GM11168 (cell line): ENCODE measurements around the gene EBF4.

Experiments used
- in situ Hi-C: fragments of 300-500 bp; cut with MboI; formaldehyde crosslinking; loops from one replicate; pipeline ENCODE4 v1.12.0; 2022; ENCODE audit warnings: low sequenced_read_pairs; ENCODE audit not compliant: unreplicated experiment

EBF4 gene

DNA sequence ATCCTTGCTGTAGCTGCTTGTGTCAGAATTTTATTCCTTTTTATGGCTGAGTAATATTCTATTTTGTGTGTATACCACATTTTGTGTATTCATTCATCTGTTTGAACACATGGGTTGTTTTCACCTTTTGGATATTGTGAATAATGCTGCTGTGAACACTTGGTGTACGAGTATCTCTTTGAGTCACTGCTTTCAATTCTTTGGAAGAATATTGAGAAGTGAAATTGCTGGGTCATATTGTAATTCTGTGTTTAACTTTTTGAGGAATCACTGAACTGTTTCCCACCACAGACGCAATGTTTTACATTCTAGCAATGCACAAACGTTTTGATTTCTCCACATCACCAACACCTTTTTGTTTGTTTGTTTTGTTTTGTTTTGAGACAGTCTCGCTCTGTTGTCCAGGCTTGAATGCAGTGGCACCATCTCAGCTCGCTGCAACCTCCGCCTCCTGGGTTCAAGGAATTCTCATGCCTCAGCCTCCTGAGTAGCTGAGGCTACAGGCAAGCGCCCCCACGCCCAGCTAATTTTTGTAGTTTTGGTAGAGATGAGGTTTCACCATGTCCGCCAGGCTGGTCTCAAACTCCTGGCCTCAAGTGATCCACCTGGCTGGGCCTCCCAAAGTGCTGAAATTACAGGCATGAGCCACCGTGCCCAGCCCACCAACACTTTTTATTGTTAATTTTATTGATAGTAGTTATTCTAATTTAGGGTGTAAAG lies 86.2 kb downstream of the EBF4 start:
- in situ Hi-C loops: no loop called here

DNA sequence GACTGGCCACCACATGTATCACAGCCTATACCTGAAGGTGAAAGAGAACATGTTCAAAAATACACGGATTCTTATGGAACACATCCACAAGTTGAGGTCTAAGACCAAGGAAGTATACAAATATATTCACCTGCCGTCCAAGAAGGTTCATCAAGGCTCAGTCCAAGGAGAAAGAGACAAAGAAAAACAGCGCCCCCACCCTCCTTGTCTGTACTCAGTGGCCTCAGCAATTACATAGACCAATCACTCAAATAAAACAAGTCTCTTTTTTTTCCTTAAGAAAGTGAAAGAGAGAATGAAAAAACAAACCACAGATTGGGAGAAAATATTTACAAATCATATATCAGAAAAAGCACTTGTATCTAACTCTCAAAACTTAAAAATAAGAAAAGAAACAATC lies 88.4 kb downstream of the EBF4 start:
- in situ Hi-C loops: no loop called here

DNA sequence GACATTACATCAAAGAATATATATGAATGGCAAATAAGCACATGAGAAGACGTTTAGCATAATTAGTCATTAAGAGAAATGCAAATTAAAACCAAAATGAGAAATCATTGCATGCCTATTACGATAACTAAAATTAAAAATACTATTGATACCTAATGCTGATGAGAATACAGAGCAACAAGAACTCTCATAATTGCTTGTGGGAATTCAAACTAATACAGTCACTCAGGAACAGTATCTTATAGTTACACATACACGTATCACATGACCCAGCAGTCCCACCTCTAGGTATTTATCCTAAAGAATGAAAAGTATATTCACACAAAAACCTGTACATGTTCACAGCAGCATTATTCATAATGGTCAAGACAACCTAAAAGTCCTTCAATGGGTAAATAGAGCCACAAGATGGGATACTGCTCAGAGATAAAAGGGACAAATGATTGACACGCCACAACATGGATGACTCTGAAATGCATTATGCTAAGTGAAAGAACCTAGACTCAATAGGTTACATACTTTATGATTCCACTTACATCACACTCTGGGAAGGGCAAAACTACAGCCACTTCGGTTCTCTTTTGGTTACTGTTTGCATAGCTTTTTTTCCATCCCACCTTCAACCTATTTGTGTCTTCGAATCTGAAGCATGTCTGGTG lies 91.5 kb downstream of the EBF4 start:
- in situ Hi-C loops: no loop called here

DNA sequence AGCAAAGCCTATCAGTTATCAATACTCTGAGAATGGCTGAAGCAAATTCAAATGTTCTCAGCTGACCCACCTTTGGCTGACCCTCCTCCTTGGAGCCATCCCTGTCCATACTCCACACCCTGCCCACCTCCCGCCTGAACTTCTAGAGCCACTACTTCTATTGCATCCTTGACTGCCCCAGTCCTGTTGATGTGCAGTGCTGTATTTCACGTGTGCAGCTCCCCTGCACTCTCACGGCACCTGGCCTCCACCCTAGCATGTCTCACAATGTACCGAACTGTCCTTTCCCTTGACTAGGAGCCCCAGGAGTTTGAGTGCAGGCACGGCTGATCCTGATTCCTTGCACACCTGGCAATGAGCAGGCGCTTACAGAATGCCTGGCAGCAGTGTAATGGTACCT lies 100.9 kb downstream of the EBF4 start:
- in situ Hi-C loops: no loop called here

DNA sequence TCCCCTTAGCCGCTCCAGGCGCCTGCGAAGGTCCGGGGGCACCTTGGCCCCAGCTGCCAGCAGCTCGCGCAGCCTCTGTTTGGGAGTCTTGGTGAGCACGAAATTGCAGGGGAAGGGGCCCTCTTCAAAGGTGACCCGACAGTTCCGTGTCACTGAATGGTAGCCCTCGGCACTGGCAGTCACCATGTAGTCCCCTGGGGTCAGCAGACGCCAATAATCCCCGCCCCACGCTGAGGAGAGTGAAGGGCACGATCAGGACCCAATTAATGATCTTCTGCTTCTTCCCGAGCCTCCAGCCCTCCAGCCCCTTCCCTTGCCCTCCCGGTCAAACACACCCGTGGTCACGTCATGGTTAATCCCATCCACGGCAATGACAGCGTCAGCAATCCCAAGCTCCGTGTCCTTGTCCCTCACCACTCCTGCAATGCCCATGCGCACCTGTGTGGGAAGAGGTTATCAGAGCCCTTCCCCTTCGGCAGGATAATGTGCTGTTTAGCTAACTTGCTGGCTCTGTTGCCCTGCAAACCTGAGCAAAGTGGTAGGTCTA lies 101.7 kb downstream of the EBF4 start:
- in situ Hi-C loops: no loop called here

DNA sequence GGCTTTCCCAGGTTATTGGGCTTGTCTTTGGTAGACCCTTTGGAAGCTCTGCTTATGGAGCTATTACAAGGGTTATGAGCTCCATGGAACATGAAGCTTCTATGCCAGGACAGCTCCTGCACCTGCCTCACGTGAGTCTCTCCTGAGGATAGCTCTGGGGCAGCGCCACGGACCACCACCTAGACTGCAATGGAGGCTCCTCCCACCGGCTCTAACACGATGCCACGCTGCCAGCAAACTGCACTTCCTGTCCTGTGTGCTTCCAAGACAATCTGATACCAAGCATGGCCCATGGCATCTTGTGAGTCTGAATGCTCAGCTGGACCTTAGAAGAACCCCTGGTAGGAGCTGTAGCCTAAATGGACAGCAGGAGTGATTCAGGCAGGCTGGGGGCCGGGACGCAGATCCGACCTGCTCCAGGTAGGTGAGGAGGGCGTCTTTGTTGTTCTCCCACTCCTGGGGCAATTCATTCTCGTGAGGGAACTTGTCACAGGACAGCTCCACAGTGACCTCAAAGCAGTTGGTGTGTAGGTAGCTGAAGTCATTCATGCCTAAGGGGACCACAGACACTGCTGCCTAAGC lies 102.4 kb downstream of the EBF4 start:
- in situ Hi-C loops: no loop called here

DNA sequence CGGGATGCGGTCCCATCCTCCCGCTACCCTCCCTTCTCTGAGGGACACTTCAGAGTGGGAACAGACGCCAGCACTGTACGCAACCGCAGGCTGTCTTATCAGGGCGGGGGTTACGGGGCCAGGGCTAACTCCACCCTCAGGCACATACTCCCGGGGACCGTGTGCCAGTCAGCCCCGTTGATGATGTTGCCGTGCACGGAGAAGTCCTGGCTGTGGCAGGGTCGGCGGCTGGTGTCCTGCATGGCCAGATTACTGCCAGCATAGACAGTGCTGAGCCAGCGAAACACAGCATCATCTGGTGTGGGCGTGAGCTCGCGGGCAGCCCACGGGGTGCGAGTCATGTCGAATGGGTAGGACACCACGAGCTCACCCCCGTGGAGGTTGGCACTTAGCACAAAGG lies 102.9 kb downstream of the EBF4 start:
- in situ Hi-C loops: no loop called here

DNA sequence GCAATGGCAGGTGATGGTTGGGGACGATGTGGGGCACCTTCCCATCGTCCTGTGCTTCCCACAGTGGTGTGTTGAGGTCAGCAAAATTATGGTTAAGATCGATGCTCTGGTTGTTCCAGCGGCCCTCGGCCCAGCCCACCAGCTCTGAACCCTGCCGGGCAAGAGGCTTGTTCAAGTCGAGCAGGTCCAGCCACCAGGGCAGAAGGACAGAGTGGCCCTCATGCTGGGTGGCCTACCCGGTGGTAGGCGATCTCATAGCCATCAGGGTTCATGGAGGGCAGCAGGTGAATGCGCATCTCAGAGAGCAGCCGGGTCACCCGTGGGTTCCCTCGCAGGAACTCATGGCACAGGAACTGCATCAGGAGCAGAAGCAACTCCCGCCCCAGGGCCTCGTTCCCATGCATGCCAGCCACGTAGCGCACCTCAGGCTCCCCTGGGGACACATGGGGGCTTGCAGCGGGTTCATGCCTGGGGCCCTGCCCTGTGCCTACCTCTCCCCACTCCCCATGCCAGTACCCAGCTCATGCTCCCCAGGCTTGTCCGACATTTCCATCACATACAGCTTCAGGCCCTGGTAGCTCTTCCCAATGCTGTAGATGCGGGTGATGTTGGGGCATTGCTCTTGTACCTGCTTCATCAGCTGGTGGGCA lies 103.6 kb downstream of the EBF4 start:
- in situ Hi-C loops: no loop called here

DNA sequence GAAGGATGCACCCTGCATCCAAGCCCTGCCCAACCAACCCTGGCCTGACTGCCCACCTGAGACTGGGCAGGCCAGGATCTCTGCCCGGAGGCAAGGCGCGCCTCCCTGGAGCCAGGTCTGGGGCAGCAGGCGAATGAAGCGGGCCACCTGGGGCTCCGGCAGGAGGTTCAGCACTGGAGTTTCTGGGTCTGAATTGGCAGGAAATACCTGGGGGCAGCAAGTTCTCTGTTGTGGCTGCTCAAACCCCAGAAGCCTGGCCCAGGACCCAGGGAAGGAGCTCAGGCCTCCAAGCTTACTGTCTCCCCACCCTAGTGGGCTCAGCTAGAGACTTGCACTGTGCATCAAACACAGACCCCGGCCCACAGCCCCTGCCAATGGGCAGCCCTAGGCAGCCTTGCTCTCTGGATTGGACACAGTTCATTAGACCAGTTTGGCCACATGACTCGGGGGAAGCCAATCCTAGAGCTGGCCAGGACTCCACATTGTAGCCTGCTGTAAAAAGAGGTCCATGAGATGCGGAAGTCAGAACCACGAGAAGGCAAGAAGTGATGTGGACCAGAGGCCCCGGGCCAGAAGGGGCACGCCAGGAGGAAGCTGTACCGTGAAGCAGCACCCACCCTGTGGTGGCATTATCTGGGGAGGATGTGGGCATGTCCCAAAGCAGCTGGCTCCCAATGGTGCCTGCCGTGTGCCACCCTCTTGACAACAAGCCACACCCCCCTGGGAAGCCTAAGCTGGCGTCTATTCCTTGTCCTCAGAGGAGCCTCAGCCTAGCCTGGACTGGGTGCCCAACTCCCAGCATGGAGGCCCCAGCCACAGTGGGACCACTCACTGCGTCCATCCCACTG lies 104.8 kb downstream of the EBF4 start:
- in situ Hi-C loops: no loop called here

DNA sequence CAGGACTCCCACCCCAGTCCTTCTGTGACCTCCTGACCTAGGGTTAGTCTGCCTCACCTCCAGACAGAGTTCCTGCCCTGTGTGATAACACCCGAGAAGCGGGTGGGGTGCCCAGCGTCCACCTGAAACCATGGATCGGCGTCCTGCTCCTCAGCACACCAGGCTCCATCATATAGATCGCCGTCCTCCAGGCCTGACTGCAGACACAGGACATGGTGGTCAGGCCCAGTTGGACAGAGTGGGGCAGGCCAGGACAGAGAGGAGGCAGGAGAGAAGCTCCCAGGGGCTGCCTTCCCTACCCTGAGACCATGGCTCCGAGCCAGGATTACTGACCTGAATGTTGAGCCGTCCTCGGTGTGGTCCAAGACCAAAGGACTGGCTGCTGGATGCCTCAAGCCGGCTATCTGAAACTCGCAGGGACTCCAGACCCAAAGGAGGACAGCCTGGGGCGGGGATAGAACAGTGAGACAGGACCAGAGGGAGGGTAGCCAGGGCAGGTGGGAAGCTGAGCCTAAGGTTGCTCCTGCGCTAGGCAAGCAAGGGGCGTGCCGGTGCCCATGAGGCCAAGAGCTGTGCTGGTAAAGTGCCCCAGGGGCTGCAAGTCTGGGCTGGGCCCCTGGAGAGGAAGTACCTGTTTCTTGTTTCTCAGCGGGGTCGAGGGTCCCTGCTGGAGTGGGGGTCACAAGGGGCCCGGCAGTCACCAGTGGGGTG lies 105.7 kb downstream of the EBF4 start:
- in situ Hi-C loops: no loop called here

DNA sequence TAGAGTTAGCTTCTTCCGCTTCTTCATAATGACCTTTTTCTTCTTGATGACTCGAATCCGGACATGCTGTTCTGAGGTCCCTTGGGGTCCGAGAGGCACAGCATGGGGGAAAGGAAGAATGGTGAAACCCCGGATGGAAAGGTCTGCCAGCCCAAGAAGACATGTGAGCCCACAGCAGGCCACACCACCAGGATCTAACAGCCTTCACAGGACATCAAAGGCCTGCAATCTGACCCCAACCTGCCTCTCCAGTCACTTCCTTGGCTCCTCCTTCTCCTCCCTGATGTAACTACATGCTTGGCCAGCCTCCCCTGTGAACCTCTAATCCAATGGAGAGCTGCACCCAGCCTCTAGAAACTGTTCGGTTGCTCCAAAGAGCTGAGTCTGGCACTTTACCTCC lies 106.2 kb downstream of the EBF4 start:
- in situ Hi-C loops: no loop called here

DNA sequence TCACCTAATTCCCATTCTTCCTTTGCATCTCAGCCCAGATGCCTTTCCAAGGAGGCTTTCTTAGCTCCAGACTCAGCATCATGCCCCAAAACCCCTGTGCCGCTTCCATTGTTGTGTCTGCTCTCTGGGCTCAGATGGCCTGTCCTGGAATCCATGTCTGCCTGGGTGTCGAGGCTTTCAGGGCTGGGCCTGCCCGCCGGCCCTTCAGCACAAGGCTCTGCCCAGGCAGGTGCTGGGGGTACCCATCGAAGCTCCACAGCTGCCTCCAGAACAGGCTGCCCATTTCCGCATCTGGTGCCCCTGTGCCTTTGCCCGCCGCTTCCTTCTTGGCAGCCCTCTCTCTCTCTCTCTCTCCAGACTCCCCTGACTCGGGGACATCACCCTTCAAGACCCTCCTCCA lies 106.7 kb downstream of the EBF4 start:
- in situ Hi-C loops: no loop called here

DNA sequence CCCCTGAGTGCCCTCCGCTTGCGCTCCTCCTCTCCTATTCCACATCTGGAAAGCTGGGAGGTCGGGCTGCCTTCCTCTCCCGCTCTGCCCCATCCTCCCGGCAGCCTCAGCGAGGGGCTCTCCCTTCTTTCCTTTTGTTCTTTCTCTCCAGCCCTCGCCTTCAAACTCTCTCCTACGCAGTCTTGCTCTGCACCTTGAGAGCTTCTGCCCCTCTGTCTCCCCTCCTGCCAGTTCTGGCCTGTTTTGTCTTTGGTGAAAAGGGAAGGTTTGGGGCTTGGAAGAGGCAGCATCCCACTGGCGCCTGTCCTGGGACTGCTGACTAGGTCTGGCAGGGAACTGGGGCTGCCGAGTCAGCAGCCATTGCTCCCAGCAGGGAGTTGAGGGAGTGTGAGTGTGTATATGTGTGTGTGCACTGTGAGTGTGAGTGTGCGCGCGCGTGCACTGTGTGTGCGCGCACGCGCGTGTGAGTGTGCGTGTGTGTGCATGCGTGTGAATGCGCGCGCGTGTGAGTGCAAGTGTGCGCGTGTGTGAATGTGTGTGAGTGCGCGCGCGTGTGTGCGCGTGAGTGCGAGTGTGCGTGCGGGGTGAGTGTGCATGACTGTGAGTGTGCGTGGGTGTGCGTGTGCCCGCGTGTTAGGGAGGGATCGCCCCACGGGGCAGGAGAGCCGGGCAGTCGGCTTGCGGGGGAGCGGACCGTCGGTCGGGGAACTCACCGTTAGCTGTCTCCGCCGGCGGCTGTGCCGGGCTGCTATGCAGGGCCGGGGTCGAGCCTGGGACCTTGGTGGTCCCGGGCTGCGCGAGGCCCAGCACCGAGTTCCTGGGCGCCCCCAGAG lies 107.3 kb downstream of the EBF4 start:
- in situ Hi-C loops: no loop called here

DNA sequence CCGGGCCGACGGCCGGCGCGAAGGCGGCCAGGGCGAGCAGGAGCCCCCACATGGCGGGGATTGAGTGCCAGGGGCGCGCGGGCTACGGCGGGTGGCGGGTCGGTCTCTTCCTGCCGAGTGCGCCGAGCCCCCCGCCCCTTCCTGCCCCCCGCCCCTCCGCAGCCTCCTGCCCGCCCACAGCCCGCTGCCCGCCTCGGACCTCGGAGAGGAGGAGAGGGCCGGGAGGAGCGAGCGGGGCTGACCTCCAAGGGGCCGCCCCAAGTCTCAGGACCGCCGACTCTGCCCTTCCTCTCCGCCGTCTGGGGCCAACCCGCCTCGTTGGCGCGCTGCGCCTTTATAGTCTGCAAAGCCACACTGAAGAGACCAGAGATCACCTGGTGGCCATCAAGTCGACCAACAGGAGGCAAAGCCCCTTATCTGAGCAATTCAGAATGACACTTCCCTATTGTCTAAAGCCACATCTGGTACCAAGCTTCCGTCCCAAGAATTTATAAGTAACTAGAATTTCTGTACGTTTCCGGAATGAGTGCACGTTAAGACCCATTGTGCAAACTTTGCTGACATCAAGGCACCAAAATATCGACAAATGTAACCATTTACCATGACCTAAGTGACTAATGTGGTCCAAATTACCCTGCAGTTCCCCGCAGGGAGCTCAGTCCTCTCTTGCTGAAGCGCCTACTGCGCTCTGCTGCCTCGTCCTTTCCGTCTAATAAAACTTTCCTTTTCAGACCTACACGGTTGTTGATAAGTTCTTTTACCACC lies 108.1 kb downstream of the EBF4 start, which contains the start of gene CPXM1:
Gene CPXM1, minus strand, starts transcription at position 107 of the 765 bp plus-strand sequence. Its CDS starts 55 bp downstream, at position 52.
- in situ Hi-C loops: no loop called here

DNA sequence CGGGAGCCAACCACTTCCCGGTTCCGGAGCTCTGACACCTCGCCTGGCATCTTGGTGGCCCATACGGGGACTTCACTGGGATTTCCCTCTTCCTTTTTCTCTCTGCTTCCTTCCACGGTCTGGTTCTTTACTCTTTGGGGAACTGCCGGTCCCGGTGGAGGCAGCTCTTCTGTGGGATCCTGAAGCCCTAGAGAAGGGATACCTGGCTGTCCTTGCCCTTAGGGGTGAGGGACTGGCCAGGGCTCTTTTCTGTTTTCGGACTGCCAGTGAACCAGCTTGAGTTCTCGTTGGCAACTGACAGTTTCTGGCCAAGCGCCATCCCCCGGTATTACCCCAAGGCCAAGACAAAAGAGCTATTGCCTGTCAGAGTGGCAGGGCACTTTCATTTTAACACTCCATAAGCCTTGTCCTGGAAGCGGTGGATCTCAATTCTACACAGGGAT lies 108.7 kb downstream of the EBF4 start:
- in situ Hi-C loops: no loop called here

DNA sequence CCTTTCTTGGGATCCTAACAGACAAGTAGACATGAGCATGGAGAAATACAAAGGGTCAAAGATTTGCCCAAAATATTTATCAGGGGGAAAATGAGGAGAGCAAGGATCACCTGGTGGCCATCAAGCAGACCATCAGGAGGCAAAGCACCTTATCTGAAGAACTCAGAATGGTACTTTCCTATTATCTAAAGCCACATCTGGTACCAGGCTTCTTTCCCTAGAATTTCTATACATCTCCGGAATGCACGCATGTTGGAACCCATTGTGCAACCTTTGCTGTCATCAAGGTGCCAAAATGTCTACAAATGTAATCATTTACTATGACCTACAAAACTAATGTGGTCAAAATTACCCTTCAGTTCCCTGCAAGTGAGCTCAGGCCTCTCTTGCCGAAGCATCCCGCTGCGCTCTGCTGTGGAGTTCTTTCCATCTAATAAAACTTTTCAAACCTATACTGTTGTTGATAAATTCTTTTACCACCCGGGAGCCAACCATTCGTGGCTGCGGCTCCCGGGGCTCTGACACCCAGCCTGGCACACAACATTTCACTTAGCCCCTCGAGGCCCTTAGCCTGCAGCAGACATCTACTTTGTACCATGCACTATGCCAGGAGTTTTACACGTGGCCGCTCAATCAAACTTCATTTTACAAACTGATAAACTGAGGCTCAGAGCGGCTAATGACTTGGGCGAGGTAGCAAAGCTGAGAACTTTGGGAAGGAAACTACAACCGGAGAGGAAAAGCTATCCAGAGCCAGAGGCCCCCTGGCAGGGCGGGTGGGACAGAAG lies 111.7 kb downstream of the EBF4 start:
- in situ Hi-C loops: no loop called here
